T-helper 9 cell (primary cell): ENCODE data around the gene CDC73.
"Not testable (repeated sequence)": the region's sequence is repeated elsewhere in the genome, so short reads cannot be mapped to it uniquely, and the experiment has no call there.

Experiments used
- DNase-seq: peaks from one replicate; pipeline ENCODE4 v3.0.0-alpha.2; 2020

The CDC73 gene

DNA sequence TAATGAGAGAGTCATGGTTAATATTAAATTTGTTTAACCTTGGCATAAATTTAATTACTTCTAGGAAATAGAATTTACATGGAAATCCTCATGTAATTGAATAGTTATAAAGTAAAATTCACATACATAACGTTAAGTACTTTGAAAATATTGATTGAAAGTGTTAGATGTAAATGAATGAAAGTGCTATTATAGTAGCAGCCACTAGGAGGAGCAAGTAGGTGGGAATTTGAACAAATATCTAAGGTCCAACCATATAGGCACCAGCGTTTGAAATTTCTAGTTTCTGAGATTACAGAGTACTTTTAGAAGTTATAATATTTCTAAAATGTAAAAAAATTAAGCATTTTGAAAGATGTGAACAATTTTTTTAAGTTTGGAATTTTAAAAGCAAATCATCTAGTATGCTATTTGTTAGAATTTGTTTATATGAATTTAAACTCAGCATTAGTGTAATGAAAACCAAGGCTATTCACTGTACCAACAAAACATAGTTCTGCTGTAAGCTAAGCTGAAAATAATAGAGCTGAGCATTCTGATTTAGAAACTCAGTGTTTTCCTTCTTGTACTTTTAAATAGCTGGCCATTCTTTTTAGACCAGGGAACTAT is 61.3 kb downstream of the CDC73 start:
- DNase-seq = no peak

DNA sequence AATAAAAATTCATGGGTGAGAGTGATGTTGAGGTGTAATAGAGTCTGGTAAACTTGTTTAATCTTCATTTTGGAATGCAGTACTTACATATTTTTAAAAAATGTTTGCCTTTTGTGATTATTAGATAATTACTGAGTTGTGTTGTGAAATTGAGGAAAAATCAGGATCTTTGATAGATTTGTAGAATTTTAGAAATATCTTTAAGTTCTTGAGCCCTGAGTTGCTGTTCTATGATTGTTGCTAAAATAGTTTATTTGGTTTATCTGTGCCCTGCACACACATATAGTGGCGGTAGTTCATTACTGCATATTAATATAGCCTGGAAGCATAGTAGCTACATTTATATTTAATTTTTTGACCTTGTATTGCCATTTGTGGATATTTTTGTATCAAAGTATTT is 62.9 kb downstream of the CDC73 start:
- DNase-seq = no peak

DNA sequence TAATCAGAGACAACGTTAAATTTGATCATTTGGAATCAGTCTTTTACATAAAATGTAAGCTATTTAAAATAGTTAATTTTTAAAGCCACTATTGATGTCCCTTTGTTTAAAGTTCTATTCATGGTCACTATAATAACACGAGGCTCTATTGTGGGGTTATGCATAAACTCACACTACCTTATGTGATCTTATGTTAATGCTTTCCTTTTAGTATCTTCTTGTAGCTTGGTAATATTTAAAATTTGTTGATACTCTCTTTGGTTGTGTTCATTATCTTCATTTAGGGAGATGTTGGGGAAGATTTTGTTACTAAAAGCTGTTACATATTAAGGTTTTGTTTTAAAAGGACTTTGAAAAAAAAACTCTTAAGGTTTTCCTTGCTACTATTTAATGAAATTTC is 63.4 kb downstream of the CDC73 start:
- no peak for DNase-seq

DNA sequence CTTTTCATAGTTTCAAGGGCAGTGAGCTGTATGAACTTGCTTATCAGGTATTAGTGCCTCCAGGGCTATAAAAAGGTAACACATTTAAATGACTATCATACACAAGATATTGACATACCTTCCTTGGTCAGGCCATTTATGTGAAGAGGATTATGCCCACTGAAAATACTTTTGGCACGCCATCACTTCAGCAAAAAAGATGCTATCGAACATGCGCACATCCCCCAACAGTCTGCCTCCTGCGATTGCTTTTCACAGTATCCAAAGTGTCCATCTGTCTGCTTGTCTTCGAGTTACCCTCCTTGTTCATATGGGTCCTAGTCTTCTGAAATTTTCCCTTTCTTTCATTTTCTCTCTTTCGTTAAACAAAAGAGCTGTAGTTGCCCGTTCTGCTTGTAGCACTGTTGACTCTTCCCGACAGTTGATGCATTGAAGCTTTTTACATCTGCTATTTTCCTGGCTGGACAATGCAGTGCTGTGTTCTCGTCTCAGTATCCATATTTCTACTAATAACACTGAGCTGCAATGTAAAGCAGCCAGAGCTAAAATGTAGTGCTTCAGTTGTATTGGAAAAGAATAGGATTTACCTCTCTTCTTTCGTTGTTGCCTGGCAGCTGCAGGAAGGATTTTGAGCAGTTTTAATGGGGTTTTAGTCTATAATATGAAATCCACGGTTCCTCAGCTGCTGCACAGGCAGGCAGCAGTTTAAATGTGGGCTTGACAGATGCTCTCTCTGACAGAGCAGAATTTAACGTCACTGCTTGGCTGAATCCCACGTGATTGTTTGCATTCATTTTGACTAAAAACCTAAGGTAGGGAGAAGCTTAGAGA is 64.3 kb downstream of the CDC73 start, which contains the start of gene B3GALT2:
TSS of gene B3GALT2 (minus strand) at position 713 of the 831 bp plus-strand sequence. CDS start 5,051 bp downstream, outside the sequence.
- peak; percentile 6 for DNase-seq

DNA sequence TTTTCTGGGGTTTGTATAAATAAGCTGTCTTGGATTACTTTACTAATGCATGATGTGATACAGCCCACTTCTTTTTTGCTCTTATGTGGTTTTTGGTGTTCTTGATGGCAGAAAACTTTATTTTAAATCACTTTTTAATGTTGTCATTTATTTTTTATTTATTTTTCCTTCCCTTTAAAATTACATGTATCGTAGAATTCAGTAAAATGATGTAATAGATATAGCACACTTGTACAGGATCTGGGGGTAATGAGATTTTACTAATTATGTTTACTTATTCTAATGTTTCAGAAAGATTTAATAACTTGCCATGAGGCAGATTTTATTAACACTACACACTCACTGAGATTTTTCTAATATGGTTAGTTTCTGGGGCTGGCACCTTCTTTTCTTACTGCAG is 65.3 kb downstream of the CDC73 start:
- DNase-seq = no peak

DNA sequence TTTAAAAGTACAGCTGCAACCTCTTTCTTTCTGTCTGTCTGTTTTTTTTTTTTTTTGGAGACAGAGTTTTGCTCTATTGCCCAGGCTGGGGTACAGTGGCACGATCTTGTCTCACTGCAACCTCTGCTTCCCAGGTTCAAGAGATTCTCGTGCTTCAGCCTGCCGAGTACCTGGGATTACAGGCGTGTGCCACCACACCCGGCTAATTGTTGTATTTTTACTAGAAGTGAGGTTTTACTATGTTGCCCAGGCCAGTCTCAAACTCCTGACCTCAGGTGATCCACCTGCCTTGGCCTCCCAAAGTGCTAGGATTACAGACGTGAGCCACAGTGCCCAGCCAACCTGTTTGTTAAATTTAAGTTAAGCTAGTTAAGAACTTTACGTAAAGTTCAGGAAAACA is 67.1 kb downstream of the CDC73 start:
- DNase-seq = not testable (repeated sequence)

DNA sequence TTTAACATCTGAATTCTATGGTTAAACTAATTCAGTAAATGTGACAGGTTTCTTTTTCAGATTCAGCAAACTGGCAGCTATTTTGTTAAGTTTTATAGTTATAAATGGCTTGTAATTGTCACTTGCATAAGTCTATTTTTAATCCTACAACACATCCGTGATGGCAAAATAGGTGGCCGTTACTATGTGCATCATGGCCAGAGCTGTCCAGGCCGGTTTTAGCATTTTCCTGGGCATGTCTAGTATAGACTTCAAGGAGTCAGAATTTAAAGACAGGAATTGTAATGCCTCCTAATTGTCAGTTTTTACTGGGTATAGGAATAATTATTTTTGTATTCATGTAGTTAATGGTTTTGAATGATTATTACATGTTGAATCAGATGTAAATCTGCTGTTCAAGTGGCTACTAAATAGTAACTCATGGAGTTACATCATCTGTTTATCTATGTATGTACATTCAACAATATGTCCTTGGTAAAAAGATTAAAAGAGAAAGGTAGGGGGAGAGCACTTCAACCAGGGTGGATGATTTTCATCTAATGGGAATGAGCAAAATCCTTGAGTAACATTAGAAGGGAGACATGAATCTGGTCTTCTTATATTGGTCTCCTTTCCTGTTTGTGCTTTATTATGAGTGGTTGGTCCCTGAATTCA is 67.7 kb downstream of the CDC73 start:
- DNase-seq = no peak

DNA sequence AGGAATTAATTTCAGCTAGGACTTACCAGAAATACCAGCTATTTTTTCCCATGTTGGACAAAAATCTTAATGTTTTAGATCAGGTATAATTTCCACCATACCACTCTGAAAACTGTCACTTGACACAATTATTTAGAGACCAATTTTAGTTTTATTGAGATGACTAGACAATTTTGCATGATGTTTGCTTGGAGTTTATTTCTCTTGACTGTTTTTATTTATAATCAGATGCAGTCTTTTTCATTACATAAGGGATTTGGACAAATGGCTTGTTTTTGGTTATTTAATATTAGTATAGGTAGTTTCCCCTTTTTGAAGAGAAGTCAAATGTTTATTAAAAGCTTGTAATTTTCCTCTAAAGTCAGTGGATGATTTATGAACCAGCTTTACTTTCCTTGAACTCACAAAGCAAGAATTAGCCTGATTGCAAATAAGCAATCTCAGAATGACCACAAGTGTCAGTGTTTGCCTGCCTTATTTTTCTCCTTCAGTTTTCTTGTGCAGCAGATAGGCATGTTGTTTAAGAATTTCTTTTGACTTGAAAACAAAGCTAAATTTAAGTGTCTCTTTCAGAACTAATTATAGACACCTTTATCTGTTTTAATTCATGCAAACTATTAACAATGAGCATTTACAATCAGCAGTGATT is 68.4 kb downstream of the CDC73 start:
- no peak for DNase-seq

DNA sequence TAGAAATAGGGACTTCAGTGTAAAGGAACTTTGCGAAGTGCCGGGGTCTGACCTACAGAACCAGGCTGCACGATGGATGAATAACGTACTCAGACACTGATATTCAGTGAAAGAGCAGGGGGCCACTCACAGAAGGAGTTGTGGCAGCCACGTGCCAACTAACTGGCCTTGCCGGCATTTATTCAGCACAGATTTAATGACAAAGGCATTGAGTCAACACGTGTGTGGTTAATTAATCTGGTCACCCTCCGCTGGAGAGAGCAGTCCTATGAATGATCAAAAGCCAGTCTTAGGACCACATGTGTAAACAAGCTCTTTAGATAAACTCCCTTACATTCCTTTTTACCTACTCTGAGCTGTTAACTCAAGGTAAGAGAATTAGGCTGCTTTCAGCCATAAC is 70.8 kb downstream of the CDC73 start:
- DNase-seq = no peak

DNA sequence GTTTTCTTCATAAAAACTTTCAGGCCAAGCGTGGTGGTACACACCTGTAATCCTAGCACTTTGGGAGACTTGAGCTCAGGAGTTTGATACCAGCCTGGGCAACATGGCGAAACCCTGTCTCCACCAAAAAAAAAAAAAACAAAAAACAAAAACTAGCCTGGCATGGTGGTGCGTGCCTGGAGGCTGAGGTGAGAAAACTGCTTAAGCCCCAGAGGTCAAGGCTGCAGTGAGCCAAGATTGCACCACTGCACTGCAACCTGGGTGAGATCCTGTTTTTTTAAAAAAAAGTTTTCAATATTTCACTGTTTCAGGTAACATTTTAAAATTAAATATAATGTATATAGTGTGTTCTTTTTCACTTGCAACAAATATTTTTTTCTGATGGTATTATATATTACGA is 78.1 kb downstream of the CDC73 start:
- DNase-seq = no peak

DNA sequence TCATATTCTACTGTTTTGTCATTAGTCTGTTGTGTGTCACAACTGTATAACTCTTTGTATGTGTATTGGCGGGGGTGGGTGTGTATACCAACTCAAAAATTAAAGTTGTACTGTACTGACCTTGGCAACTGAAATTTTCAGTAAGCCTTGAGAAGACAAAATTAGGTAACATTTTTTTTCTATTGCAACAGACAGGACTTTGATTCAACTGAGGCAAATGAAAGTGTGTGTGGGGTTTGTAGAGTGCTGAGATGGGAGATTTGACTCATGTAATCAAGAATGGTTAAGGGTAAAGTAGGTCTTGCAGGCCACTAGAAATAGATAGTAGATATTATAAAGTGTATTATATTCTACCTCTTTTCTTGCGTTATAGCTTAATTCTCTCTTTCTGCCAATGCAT is 79.2 kb downstream of the CDC73 start:
- DNase-seq = no peak

DNA sequence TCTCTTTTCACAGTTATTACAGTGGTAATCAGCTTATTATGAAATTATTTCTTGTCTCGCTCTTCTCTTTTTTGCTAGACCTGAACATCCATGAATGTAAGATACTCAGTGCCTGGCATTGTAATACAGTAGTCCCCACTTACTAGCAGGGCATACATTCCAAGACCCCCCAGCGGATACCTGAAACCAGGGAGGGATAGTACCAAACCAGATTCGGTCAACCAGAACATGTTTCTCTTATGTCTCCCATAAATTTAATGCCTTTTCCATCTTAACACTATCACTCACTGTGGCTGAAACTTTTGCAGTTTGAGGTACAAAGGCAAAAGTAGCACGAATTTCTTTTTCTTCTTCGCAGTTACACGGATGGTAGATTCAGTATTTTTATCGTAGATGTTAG is 89.2 kb downstream of the CDC73 start:
- no peak for DNase-seq

DNA sequence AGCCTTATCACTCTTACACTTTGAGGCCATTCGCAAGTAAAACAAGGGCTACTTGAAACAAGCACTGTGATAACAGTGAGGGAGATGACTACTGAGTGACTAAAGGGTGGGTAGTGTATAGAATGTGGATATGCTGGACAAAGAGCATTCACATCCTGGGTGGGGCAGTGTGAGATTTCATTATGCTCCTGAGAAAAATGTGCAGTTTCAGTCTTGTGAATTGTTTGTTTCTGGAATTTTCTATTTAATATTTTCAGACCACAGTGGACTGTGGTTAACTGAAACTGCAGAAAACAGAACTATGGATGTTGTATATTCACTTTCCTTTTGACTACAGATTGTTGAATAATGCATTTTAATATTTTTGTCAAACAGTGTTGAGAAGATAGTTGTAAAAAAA is 89.7 kb downstream of the CDC73 start:
- DNase-seq = no peak

DNA sequence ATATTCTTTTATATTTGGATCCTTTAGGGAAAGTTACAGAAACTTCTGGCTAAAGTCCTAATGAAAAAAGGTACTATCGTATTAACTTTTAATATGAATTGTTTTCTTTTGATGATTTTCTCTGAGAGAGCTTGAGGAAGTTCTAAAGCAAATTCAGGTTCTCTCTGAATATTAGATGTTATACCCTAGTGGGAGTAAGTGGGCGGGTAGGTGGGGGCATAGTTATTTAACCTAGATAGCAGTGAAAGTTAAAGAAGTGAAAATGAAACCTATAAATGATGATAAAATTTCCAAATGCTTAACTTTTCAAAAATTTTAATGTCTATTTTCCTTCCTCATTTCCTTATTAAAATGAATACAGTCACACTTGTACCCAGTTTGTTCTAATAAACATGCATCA is 90.8 kb downstream of the CDC73 start:
- DNase-seq = no peak

DNA sequence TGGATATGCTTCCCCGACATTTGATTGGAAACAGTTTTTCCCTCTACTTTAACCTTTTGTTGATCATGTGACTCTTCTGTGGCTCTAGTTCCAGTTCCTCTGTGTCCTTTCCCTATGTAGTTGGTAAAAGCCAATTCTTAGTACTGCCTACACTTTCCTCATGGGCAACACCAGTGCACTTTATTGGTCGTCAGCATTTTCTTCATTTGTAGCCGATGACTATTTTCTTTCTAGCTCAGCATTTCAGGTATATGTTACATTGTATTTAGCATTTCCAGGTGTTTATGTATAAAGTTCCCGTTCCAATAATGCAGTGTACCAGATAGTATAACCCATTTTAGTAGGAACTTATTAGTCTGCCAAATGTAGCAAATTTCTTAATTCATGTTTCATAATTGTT is 92.2 kb downstream of the CDC73 start:
- DNase-seq = no peak

DNA sequence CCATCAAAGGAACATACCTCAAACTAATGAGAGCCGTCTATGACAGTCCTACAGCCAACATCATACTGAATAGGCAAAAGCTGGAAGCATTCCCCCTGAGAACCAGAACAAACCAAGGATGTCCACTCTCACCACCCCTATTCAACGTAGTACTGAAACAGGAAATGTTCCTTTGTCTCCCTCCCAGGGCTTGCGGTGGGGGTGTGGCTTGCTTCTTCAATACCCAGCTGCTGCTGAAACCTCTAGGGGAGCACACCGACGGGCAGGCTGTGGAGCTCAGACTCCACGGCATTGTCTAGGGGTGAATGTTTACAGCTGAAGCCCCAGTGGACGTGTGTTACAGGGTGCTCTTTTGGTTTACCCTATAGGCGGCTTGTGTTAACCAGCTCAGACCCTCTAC is 95.1 kb downstream of the CDC73 start:
- DNase-seq = no peak

DNA sequence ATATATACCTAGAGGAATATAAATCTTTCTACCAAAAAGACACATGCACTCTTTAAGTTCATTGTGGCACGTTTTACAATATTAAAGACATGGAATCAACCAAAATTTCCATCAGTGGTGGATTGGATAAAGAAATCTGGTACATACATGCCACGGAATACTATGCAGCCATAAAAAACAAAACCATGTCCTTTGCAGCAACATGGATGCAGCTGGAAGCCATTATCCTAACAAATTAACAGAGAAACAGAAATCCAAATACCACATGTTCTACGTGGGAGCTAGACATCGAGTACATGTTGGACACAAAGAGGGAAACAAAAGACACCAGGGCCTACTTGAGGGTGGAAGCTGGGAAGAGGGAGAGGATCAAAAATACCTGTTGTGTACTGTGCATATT is 97.6 kb downstream of the CDC73 start:
- no peak for DNase-seq

DNA sequence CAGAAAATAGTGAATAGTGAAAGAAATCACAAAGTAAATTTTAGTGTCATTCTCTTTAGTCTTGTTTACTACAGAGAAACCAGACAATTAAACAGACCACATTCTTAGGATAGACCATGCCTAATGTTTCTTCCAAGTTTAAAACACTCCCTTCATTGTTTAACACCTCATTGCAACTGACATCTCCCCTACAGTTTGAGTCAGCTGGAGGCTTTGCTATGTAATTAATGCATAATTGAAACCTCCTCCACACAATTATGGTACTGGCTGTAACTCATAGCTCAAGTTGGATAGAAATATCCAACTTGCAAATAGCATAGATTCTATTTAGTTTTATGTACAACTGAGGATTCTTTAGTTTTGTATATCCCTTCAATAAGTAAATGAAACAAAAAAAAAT is 99.8 kb downstream of the CDC73 start:
- DNase-seq = no peak

DNA sequence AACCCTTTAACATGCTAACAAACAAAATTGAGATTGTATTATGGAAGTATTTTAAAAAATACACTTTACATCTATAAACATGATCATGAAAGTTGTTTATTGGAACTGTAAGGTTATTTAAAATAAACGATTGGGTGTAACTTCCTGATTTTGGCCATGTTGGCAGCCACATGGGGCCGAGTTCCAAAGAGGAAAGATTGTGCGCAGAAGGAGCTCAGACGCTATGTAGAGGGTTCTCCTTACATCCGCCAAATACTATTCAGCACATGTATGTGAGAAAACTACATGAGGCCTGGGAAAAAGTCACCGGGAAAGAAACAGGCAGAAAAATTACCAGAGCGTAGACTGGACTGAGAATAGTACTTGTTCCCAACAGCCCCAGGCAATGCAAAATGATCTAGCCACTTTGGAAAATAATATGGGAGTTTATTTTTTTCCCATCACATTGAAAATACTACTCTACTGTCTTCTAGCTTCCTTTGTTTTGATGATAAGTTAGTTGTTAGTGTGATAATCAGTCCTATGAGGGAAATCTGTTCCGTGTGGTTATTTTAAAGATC is 100.3 kb downstream of the CDC73 start:
- DNase-seq = no peak

DNA sequence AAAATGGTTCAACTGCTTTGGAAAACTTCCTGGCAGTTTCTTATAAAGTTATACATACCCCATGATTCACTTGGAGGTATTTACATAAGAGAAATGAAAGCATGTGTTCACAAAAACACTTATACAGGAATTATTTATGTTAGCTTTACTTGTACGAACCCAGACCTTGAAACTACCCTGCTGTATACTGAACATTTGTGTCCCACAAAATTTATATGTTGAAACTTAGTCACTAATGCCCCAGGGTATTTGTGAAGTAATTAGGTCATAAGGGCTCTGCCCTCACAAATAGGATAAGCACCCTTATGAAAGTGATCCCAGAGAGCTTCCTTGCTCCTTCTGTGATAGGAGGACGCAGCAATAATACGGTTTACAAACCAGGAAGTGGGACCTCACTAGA is 107.3 kb downstream of the CDC73 start:
- no peak for DNase-seq

DNA sequence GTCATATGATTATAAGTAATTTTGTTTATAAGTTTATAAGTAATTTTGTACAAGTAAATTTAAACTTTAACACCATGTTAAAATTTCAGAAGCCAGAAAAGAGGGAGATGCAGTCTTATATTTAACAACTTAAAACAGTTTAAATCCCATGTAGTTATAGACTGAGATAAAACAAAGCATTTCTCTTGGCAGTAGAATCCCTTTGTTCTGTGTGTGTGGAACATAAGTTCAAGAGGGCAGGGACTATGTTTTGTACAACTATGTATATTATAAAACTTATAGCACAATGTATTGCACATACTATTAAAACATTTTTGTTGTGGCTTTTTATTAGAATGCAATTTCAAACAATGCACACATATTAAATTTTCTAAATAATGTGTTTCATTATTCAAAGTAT is 109.3 kb downstream of the CDC73 start:
- DNase-seq = not testable (repeated sequence)

DNA sequence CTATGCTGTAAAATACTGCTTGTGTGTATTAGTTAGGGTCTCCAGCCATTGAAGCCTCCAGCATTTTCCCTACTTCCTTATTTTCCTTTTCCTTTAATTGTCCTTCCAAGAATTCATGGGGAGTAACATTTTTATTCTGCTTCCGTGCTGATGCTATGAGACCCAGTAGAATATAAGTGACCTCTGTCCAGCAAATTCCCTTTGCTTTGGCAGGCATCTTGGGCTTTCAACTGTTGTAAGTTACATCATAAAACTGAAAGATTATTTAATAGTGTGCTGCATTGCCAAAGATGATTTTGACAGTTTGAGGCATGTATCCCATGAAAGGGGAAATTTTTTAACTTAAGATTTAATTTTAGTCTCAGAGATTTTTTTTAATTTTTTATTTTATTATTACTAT is 112.7 kb downstream of the CDC73 start:
- no peak for DNase-seq

DNA sequence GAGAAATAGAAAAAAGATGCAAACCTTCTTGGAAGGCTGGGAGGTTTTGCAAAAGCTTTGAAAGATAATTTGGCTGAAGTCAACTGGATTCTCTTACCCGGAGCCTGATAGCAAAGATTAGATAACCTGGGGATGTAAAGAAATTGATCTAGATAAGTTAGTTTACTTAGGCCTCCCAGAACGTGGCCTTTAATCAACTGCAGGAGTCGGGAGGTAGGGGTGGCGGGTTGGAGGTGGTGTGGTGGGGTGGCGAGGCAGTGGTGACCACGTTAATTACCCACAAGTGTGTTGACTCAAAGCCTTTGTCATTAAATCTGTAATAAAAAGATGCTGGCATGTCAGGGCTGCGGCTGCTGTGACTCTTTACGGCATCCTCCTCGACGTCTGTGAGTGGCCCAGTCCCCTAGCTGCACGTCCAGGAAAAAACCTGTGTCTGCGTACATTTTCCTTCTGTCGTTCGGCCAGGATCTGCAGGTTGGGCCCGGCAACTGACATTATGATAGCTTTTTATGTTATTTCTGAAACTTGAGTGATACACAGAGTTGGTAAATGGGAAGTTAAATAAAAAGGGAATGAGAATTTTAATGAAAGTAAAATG is 115.6 kb downstream of the CDC73 start:
- DNase-seq = no peak
